HG03432 (cell line): ENCODE measurements around the gene CNKSR3.

Experiments
- ATAC-seq: cut with Tn5 transposase; IDR thresholded peaks from one replicate; pipeline ENCODE4 v1.9.1; 2021; ENCODE audit warnings: mild to moderate bottlenecking, moderate library complexity; ENCODE audit not compliant: unreplicated experiment

CNKSR3 gene

DNA sequence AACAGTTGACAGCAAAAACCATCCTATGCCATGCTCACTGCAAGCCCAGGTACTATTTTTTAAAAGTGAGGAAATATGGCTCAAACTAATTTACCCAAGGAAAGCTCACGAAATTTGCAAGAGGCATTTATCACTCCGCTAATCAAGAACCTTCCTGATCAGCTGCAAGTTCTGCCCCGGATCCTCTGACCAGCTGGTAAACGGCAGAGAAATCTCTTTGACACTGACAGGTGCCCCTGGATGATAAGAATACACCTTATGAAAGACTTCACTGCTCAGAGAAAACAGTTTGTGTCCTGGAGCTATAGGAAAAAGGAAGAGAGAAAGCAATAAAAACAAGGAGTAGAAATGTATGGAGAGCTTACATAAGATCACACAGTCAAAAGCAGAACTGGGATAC lies 6.4 kb downstream of the CNKSR3 start:
- ATAC-seq, result no peak

DNA sequence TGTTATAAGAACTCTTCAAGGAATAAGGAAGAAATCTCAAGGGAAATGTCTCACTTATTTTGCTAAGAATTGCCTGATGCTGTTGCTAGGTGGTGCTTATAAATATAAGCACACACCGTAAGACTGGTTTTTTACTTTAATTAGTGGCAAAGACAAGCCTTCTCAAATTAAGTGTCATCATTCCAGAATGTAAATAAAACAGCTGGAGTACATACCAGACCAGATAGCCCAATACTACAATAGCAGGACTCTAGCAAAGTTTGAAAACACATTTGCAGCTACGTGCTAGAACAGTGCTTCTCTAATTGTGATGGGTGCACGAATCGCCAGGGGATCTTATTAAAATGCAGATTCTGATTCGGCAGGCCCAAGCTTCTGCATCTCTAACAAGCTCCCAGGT lies 6.8 kb downstream of the CNKSR3 start:
- no peak for ATAC-seq

DNA sequence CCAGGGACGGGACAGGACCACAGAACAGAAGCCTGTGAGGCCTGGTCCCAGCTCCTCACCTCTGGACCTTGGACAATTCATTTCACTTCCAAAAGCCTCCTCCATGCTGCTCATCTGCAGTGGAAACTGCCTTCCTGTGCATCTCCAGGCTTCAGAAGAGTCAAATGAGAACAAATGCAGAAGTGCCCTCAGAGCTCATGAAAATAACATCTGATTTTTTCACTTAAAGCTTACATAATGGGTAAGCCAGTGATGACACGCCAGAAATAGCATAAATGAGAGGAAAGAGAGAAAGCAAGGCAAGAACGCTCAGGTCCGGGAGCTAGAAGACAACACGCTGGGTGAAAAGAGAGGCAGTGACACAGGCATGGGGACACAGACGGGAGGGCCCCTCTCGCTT lies 7.9 kb downstream of the CNKSR3 start:
- no peak for ATAC-seq

DNA sequence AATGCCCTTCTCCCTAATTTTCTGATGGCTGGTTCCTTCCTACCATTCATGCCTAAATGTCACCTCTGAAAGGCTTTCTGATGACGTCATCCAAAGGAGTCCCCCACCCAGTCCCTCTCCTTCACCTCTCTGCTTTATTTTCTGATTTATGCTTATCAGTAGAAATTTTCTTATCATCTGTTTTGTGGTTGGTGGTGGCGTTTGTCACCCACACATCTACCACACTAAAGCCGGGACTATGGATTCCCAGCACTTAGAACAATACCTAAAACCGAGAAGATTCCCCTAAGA lies 9.0 kb downstream of the CNKSR3 start:
- ATAC-seq, result no peak

DNA sequence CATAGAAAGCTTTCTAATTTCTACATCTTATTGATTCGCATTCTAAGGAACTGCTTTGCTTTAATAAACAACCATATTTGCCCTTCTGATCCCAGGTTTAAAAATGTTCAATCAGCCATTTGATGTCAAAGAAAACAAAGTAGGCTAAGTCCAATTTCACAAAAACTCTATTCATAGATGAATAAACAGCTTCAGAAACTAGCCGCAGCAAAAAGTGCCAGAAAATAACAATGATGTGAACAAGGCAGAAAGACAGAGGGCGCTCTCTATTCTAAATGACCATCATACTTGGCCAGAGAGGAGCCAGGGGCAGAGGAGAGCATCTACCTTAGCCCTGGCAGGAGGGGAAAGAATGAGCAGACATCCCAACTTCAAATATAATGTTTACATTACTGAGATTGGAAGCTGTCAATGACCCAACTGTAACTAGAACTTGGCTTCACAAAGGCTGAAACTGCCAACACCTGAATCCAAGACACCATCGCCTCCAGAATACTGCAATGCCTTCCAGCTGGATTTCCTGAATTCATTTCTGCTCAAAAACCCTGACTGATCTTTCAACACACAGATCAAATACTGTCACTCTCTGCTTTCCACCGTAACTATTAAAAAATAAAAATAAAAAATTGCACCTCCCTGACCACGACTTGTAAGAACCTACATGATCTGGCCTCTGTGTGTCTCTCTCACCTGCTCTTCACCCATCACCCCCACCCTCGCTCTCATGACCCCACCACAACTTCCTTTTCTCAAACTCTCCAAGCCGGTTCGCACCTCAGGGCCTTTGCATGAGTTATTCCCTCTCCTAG lies 9.5 kb downstream of the CNKSR3 start:
- peak; percentile 37 for ATAC-seq

DNA sequence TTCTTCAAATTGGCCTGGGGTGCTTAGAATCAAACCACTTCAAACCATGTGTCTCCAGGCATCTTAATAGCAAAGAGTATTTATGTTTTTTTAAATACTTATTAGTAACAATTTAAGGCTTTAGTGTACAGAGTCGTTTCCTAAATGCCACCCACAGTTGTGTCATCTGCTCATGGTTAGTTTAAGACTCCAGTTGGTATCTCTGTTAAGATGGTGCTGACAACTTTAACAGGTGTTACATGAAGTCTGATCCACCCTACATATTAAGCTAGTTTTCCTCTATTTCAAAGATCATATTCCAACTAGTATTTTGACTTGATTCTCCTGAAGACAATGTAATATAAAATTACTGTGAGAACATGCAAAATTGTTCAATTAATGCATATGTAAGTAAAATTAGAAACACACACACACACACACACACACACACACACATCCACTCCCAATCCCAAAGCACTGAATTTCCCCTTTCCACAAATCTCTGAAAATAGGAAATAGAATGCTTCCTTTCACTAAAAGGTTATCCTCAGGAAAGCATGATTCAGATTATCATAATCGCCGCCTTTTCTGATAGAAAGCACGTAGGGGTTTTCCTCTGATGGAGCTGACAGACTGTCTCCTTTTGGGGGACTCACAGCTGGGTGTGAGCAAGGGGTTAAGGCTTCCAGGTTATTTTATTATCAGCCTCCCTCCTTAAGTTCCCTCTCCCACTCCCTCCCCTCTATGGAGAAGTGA lies 10.5 kb downstream of the CNKSR3 start:
- ATAC-seq, result no peak

DNA sequence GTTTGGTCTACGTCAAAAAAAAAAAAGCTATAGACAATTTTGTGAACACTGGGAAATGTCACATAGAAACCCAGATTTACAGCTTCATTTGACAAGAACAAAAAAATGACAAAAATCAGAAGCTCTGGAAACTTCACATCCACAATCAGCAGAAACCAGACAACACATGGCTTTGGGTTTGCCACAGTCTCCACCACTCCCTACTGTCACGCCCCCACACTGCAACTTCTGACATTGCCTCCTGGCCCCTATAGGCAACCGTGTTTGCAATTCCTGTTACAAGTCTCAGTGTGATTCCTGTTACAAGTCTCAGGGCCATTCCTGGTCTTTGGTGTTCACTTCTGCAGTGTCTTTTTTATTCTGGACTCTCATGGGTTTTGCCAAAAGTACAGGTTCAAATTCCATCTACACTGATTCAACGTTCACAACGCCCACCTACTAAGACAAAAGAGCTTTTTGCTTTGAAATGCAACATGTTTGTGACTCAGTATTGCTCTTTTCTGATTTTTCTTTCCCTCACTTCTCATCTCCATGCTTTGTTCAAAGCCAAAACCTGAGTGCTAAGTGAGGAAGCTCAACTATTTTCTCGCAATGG lies 12.0 kb downstream of the CNKSR3 start:
- no peak for ATAC-seq

DNA sequence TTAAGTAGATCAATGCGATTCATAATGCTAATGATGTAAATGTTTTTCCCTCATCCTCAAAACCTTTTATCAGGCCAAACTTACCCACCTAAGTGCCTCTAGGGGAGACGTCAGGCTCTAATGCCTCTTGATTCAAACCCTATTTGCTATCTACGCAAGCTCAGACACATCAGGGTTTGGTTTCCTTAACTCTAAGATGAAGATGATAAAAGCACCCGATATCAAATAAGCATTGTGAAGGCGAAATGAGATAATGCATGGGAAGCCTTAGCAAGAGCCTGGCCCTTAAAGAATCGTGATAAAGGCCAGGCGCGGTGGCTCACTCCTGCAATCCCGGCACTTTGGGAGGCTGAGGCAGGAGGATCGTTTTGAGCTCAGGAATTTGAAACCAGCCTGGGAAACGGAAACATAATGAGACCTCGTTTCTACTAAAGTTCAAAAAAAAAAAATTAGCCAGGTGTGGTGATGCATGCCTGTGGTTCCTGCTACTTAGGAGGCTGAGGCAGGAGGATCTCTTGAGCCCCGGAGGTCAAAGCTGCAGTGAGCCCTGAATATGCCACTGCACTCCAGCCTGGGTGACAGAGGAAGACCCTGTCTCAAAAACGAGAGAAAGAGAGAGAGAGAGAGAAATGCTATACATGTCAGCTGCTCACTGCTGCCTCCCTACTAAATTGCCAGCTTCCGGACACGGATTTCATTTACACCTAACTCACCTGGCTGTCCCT lies 13.5 kb downstream of the CNKSR3 start:
- ATAC-seq, result no peak

DNA sequence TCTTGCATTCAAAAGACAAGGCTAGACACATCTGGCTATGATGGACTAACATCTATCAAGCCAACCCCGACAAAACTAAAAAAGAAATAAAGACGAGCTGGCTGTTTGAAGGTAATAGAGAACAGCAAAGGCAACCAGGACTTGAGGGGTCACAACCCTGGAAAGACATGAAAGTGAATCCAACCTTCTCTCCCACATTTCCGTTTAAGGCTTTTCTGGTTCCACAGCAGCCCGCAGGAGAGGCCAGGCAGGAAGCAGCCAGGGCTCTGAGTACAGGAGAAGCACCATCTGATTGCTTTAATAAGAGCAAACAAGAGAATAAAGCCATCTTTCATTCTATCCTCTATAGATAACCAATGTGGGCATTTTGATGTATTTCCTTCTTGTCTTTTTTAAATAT lies 14.3 kb downstream of the CNKSR3 start:
- no peak for ATAC-seq

DNA sequence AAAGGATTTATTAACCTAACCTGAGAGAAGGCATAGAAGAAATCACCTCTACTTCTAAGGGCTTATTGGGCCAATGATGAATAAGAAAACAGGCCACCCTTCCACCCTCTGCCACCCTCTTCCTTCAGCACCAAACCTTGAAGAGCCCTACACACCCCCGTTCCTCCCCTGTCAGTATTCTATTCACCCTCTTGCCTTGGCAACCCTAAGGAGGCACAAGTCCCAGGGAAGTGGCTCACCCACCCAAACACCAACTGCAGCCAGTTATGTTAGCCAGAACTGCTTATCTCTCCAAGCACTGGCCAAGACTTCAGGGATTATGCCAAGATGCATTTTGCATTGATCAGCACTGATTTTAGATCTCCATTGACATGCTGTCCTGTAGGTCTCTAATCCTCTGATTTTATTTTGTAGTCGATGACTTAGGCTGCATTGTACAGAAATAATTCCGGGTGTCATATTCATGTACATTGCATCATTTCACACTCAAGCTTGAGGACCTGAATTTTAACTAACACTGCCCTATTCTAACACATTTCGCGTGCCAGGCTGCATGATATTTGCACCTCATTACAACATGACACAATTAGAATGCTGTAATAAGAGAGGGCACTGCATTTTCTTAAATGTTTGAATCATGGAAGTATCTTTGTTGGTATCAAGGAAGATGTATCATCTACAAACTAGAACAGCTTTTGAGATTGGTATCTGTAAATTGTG lies 15.7 kb downstream of the CNKSR3 start:
- no peak for ATAC-seq

DNA sequence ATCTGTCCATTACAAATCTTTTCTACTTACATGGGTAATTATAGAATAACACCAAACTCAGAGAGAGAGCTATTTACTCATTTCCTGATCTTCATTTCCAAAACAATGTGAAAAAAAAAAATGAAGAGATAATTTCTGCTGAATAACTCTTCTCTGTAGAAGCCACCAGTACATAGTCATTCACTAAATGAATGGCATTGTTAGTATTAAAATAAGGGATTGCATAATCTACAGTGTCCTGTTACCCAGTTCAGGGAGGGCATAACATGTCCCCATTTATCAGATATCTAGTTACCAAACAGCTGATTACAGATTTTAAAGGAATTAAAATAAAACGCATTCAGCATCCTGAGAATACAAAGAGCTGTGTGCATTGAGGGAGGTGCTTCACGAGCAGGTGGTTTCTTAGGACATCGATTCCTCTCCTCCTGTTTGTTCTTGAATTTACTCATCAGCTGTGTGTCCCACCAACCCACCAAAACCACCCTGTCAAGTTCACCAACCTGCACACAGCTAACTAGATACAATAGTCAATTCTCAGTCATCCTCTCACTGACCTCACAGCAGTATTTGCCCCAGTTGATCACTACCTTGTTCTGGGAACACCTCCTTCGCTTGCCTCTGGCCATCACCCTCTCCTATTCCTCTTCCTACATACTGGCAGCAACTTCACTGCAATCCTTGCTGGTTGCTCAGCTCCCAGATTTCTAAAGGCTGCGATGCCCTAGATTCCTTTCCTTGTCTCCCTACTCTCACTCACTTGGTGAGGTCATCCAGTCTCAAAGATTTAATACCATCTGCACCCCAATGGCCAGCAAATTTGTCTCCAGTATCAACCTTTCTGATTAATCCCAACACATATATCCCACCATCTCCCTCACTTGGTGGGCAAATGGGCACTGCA lies 18.7 kb downstream of the CNKSR3 start:
- peak; percentile 70 for ATAC-seq

DNA sequence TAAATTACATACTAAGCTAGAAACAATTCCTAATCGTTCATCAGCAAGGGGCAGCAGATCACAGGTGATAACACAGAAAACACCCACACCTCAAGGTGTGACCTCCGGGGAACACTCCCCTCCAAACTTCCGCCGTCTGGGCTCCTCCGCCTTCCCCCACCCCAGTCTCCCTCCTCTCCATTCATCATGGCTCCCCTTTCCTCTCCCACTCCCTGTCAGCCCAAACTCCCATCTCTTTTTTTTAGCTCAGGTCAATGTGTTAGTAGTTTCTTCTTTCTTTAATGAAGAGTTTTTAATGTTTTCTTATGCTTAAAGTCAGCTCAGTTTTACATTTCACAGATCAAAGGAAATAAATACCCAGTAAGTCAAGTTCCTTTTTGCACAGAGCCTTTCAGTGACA lies 20.7 kb downstream of the CNKSR3 start:
- no peak for ATAC-seq

DNA sequence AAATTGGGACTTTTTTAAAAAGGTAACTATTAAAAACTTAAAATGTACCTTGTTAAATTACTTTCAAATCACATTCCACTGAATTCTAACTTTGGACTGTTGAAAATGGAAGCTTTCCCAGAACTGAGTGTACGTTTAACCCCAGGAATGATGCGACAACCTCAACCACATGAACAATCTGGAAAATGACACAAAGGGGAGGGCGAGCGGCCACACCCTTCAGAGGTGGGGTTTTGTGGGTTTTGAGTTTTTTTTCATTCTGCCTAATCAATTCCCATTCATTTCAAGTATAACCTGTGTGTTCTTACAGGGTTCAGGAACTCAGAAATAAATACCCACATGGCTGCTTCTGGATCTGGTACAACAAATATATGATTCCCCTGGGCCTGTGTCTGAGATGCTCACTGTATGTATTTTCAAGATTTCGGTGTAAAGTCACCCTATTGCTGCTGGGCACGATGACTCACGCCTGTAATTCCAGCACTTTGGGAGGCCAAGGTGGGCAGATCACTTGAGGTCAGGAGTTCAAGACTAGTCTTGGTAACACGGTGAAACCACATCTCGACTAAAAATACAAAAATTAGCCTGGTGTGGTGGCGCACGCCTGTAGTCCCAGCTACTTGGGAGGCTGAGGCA lies 21.6 kb downstream of the CNKSR3 start:
- ATAC-seq, result no peak

DNA sequence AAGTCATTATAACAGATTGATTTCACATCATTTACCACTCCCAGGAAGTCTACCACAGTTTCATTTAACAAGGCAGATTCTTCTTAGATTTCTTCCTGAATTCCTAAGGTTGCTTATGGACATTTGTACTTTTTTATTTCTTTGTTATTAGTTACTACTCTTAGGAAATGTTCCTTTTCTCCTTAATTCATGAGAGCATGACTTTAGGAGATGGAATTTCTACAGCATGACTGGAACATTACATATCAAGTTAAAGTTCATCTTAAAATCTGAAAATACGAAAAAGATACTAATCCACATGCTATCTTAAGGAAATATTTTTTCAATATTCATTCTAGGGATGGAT lies 22.3 kb downstream of the CNKSR3 start:
- no peak for ATAC-seq

DNA sequence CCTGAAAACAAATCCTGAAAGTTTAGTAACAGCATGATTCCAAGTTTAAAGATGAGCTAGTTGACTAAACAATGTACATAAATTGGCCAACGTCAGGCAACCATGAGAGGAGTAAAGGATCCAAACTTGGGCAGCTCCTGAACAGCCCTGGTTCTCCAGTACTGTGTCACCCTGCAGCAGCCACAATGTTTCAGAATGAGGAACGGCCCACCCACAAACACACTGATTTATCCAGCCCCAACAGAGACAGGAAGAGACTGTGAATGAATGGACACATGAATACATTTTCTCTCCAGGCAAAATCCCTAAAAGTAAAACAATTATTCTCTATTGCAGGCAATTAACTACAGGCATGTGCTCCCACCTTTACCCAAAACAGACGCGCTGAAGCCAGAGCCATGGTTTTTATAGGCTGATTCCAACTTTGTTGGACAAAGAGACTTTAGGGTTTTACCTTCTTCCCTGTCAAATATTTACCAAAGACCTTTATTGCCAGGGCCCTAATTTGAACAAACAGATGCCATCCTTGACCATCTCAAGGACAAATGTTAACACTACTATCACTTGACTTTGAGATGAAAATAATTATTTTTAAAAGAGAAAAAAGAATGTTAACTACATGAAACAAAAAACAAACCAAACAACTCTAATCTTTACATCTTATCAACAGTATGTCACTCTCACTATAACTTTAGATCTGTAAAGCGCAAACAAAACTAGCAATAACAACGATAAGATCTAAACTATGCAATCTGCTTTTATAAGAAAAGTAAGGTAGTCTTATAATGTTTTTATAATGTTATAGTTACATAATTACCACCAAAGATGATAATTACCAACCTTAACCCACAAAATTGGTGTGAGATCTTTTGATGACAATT lies 22.9 kb downstream of the CNKSR3 start:
- ATAC-seq, result no peak

DNA sequence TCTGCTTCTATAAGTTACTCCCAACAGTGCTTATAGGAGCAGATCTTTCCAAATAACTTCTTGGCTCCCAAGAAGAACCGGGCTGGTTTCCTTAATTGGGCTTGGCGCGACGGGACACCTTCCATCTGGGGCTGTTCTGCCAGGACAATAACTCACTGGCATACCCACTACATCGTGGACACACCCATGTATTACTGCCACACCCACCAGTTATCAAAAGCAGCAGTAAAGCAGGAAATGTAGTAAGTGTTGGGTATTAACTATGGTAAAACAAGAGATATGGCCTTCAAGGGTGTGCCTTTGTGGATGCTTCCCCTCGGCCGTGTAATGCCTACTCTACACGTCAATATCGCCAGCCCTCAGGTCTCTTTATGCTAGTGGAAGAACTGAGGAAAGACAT lies 24.7 kb downstream of the CNKSR3 start:
- ATAC-seq, result no peak

DNA sequence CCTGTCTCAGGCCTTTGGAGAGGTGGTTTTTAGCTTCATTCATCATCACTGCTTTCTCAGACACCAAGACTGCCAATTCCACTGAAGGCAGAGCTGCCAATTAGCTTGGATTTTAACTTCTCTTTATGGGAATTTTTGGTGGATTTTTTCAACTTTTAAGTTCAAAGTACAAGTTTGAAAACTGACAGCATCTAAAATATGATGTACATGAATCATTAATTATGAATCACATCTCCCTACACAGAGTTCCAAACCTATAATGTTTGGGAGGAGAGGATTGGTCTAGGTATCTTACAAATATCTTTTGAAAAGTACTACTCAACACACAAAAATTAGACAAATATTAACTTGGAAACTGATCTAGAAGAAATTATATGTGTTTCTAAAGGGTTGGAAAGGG lies 25.5 kb downstream of the CNKSR3 start:
- ATAC-seq, result no peak

DNA sequence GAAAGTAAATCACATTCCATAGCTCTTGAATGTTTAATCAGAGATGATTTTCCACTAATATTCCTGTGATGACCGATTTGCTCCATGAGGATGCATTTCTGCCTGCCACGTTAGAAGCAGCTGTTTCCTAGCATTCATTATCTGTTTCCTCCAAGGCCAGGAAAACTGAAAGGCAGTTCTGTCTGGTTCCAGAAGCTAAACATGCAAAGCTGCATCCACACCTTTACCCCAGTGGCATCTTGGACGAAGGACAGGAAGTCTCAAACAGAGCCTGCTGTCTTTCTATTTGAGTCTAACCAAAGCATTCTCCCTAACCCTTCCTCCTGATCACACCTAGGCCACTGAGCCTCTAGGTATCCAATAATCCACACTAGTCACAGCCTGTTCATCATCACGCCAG lies 27.6 kb downstream of the CNKSR3 start:
- ATAC-seq, result no peak
